GM10847 (cell line): Measurements from ENCODE around the gene FXYD1.

Experiments
- POLR2A ChIP-seq: IDR thresholded peaks from 2 replicates; pipeline ENCODE4 v1.6.1; 2011; ENCODE audit not compliant: insufficient read length; ENCODE audit errors: extremely low read depth

The FXYD1 gene

DNA sequence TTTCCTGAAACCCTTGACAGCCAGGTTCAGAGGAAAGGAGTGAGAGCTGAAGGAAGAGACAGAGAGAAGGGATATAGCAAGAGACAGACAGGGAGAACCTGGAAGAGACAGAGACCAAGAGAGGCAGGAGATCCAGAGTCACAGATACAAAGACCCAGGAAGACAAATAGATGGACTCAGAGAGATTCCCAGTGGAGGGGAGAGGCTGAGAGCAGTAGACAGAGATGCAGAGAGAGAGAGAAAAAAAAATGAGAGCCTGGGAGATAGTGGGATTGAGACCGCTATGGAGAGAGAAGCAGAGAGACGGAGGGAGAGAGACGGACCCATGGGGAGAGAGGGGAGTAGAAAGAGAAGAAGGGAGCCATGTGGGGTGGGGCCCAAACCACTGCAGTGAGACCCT, 5.2 kb downstream of the FXYD1 start:
- TF ChIP-seq POLR2A, result no peak

DNA sequence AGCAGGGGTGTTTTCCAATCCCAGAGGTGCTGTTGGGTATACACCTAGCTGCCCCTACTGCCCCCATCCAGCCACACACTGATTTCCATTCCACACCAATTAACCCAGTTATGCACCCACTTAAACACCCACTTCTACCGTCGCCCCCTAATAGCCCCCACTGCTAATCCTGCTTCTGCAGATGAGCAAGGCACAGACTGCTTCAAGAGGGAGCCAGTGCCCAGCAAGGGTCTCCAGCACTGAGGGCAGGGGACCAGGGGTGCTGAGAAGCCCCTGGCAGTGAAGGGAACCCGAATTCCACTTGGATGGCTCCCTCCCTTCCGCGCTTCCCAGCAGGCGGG, 5.6 kb downstream of the FXYD1 start:
- no peak for TF ChIP-seq POLR2A

DNA sequence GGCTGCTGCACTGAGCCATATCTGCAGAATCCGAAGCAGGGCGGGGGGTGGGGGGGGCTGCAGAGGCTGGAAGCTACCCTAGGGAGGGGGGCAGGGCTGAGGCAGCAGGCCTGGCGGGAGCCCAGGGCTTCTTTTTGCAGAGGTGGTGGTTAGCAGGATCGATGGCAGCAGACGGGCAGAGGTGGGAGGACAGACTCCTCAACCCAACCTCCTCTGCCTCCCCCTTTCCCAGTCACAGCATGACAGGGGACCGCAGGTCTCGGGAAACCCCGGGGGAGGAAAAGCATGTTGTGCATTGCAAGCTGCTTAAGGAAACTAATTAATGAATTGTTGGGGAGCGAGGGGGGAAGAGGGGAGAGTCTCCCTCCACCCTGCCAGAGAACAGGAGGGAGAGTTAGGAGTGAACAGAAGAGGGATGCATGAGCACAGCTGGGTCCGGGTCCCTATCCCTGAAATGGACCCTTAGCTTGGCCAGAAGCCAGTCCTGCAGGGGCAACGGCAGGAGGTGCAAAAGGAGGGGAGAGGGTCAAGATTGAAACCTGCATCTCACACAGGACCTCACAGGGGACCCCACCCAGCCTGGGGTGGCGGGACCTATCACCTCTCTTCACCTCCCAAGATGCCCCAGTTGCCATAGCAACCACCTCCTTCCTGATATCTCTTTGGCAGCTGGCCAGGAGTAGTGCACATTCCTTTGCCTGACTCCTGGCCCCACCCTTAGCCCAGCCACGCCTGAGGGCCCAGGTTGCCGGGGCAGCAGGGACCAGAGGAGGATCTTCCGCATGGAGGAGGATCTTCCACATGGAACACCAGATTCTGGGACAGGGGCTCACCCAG, 6.2 kb downstream of the FXYD1 start:
- no peak for TF ChIP-seq POLR2A

DNA sequence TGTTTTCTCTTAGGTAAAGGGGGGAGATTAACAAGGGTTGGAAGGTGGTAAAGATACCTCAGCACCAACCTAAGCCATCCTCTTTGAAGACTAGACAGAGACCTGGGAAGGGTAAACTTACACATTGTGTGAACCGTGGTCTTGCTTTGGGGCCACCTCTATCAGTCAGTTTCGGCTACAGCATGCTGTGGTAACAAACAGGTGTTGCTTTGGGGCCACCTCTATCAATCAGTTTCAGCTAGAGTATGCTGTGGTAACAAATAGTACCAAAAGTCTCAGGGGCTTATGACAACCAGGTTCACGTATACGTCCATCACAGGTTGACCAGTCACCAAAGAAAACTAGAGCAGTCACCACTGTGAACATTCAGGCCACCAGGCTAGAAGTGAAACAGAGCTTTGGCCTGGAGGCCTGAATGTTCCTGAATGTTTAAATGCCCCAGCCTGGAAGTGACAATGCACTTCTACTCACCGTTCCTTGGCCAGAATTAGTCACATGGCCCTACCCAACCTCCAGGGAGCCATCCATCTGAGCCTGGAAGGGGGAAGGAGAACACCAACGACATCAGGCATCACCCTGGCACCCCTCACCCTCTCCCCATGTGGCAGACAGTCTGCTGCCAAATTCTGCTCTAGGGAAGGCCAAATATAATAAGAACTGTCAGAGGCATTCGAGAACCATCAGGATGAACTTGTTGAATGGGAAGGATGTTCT, 8.3 kb downstream of the FXYD1 start:
- TF ChIP-seq POLR2A, result no peak

DNA sequence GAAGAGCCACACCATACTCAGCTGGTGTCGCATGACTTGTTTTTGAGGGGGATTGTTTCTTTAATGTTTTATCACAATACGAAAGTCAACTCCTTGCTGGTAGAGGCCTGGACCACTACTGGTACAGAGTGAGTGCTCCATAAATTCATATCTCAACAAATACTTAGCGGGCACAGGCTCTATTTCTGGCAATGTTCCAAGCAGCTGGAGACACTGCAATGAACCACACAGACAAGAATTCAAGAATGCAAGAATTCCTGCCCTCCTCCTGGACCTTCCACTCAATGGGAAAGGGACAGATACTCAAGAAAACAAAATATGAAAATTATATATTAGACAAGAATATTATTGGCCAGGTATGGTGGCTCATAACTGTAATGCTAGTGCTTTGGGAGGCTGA, 10.8 kb downstream of the FXYD1 start:
- TF ChIP-seq POLR2A, result no peak

DNA sequence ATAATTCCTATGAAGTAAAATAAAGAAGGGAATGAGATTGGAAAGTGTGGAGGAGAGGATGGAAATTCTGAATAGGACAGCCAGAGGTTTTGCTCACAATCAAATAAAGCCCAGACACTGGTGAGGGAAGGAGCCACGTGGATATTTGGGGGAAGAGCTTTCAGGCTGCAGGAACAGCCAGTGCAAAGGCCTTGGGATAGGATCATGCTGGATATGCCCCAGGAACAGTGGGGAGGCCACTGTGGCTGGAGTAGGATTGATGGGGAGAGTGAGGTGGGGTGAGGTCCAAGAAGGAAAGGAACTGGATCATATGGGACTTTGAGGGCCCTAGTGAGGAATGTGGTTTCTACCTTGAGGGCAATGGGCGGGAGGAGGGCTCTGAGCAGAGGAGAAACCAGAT, 11.8 kb downstream of the FXYD1 start:
- no peak for TF ChIP-seq POLR2A

DNA sequence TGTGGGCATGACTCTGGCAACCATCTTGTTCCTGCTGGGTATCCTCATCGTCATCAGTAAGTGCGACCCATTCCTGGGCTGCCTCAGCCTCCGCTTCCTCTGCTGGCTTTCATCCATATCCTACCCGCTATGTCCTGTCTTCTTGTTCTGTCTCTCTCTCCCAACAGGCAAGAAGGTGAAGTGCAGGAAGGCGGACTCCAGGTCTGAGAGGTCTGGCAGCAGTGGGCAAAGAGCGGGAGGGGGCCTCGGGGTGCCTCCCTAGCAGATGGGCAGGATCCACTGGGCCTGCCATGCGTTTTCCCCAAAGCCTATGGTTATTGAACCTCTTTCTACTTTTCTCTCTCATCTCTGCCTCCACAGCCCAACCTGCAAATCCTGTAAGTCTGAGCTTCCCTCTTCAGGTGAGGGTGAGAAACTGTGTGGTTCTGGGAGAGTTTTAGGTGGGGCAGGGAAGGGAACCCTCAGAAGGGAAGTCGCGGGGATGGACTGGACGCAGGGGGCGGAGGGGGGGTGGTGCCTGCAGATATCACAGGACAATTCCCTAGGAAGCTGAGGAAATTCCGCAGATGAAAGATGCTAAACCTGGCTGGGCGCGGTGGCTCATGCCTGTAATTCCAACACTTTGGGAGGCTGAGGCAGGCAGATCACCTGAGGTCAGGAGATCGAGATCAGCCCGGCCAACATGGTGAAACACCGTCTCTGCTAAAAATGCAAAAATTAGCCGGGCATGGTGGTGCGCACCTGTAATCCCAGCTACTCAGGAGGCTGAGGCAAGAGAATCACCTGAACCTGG, 12.8 kb downstream of the FXYD1 start:
- TF ChIP-seq POLR2A, result no peak

DNA sequence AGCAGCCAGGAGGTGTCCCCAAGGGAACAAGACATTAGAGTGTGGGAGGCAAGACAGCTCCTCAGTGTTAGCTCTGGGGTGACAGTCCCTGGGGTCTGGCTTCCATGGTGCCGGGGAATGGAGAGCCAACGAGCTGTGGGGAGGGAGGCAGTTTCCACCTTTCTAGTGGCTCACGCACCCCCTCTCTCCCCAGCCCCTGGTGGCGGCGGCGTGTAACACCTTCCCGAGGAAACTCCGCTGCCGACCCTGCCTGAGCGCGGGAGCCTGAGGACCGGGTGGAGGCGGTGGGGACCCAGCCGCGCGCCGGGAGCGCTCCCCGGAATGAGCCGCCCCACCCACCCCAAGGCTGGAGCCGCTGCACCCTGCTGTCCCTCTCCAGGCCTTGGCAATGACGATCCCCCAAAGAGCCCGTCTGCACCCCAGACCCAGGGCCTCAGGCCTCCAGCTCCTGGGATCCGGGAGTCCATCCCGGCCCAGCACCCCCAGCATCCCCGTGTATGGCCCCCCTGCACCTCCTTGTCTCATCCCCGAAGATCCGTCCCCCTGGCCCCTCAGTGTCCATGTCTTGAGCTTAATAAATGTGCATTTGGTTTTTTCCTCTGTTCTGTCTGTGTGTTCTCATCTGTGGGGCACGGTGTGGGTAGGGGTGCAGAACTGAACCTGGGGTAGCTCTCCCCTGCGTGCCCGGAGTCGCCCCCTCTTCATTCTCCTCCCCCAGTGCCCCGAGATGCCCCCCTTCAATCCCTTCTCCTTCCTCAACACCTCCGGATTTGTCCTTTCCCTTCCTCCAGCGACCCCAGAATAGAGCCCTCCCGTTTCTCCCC, 15.3 kb downstream of the FXYD1 start:
- no peak for TF ChIP-seq POLR2A

DNA sequence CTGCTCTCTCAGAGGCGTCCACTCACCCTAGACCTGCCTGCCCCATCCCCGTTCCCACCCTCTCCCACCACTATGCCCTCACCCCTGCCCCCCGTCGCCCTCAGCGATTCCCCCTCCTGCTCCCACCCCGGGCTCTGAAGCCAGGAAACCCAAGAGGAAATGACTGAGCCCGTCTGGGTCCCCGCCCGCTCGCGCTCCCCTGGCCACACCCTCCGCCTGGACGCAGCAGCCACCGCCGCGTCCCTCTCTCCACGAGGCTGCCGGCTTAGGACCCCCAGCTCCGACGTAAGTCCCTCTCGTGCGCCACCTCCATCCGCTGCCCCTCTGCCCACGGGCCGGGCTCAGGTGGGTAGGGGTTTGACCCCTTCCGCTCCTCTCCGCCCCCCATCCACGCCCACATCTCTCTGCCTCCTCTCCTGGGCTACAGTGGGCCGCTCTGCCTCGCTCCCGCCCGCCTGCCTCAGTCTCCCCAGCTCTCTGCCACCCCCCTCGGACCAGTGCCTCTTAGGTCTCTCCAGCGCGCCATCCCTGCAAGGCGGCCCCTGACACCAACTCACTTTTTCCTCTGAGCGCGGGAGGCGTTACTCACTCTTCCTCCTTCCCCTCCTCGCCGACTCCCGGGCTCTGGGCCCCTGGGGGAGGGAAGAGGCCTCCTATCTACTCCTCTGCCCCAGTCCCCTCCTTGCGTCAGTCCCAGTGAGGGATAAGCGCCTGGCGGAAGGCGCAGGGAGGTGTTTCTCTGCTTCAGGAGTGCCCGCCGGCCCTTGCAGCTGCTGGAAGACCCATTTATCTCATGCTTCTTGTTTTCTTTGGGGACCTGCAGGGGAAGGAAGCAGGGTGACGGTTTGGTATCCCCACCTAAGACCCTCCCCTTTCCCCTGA, 16.1 kb downstream of the FXYD1 start, which contains the start of gene FXYD5:
Gene FXYD5 (plus strand): TSS at position 211 of the 882 bp plus-strand sequence. CDS start 816 bp downstream, outside the sequence.
- TF ChIP-seq POLR2A, result no peak

DNA sequence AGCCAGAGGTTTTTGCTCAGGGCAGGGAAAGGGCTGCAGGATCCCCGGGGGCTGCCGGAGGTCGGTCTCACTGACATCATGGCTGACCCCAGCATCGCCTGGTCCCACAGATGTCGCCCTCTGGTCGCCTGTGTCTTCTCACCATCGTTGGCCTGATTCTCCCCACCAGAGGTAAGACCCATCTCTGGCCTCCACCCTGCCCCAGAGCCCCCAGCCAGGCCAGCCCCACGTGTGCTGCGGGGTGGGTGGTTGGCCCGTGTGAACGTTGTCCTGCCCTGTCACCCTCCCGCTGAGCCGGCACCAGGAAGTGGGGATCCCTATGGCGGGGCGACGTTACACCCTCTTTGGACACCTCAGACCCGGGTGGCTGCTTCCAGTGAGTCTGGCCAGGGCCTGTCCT, 16.8 kb downstream of the FXYD1 start:
- no peak for TF ChIP-seq POLR2A

DNA sequence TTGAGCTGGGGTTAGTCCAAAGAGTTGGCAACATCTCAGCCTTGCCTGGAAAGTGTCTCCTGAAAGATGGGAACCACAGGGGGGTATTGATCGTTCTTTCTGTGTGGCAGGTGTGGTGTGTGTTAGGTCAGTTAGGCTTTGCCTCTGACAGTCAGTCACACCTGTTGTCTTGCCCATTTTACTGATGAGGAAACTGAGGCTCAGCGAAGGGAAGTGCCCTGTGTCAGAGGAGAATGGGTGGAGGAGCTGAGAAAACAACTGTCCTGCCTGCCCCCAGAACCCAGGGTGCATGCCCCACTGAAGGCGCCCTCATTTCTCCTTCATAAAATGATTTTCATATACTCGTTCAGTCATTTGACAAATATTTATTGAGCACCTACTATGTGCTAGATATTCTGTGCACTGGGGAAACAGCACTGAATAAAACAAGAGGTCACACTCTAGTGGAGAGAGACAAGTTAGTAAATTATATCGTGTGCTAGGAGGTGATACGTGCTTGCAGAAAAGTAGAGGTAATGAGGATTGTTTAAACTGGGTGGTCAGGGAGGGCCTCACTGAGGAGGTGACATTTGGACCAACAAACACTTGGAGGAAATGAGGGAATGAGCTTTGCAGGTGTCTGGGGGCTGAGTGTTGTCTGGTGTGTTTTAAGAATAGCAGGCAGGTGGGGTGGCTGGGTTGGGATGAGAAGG, 17.5 kb downstream of the FXYD1 start:
- no peak for TF ChIP-seq POLR2A

DNA sequence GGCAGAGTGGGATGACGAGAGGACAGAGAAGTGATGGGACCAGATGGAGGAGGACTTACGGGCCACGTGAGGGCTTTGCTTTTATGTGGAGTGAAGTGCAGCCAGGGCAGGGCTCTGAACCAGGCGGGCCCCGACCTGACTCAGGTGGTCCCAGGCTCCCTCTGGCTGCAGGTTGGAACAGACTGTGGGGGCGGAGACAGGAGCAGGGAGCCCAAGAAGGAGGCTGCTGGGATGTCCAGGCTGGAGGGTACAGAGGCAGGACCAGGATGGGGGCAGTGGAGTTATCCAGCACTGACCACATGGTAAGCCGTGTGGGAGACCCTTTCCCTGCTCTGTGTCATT, 18.0 kb downstream of the FXYD1 start:
- no peak for TF ChIP-seq POLR2A

DNA sequence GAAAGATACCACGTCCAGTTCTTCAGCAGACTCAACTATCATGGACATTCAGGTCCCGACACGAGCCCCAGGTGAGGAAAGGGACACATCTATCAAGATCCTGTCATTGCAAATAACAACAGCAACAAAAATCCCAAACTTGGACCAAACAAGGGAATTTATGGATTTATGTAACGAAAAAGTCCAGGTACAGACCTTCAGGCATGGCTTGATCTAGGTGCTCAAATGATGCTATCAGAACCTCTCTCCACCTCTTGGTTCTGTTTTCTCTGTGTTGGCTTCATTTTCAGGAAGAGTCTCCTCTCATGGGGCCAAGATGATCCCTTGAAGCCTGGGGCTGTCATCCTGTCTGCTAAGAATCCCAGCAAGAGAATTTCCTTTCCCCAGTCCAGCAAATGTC, 18.8 kb downstream of the FXYD1 start:
- no peak for TF ChIP-seq POLR2A
